ENCODE results near the gene GLI2.

GLI2 gene

DNA sequence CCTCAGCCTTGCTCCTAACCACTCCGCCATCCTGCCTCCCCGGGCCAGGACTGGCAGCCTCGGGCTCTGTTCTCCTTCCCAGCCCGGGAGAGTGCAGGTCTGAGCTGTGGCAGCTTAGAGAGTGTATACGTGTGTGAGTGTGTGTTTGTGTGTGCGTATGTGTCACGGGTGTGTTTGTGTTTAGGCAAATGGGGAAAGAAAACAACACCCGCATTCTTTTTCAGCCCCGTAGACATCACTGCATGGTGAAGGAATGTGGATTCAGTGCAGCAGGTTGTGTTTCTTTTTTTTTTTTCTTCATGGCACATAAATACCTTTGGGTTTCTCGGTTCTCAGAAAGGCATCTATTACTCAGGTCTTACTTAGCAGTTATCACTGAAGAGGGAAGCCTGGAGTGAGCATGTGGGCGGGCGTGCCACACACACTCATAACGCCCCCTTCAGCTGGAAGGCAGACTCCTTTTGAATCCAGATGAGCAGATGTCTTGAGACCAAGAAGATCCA is 44.2 kb downstream of the GLI2 start:
- in situ Hi-C loops (cut with MboI; ENCODE audit: low pct_unique_long_range_greater_than_20kb, low sequenced_read_pairs, unreplicated experiment): no loop called here
- TF ChIP-seq, protein P1, sequence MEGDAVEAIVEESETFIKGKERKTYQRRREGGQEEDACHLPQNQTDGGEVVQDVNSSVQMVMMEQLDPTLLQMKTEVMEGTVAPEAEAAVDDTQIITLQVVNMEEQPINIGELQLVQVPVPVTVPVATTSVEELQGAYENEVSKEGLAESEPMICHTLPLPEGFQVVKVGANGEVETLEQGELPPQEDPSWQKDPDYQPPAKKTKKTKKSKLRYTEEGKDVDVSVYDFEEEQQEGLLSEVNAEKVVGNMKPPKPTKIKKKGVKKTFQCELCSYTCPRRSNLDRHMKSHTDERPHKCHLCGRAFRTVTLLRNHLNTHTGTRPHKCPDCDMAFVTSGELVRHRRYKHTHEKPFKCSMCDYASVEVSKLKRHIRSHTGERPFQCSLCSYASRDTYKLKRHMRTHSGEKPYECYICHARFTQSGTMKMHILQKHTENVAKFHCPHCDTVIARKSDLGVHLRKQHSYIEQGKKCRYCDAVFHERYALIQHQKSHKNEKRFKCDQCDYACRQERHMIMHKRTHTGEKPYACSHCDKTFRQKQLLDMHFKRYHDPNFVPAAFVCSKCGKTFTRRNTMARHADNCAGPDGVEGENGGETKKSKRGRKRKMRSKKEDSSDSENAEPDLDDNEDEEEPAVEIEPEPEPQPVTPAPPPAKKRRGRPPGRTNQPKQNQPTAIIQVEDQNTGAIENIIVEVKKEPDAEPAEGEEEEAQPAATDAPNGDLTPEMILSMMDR (IDR thresholded peaks at IDR 0.05; ENCODE audit: extremely low read depth, insufficient read depth, missing control alignments): no peak
- no peak for DNase-seq (ENCODE audit: low spot score)

DNA sequence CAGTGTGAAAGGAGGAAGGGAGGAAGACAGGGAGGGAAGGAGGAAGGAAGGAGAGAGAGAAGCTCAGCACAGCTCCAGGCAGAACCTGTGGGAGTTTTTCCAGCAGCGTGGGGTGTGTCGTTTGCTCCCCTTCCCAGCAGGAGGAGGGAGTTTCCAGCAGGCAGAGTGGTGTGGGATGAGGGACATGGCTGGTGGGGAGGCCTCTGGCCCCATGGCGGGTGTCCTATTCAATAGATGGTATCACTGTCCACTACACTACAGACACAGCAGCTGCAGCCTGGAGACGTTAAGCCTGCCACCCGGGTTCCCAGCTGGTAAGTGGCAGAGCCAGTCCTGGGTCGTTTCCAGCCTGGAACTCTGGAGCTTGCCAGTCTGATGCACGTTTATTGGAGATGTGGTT is 44.7 kb downstream of the GLI2 start:
- TF ChIP-seq, protein P1 (IDR thresholded peaks at IDR 0.05; ENCODE audit: extremely low read depth, insufficient read depth, missing control alignments): no peak
- no peak for DNase-seq (ENCODE audit: low spot score)
- in situ Hi-C loops (cut with MboI; ENCODE audit: low pct_unique_long_range_greater_than_20kb, low sequenced_read_pairs, unreplicated experiment): no loop called here

DNA sequence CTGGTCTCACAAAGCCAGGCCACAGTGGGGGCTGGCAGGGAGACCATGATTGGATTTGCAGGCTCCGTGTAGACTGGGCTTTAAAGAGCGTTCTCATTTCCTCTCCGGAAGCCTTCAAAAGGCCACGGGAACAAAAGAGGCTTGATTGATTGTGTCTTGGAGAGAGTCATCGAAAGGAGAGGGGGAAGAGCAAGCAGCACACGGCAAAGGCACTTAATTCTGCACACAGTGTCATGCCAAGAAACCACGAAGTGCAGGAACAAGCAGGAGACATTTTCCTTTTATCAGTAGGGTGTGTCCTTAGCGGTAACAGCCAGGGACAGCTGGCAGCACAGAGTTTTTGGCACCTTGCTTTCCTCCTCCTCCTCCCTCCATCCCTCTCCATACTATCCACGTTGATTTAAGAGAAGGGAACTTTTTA is 47.7 kb downstream of the GLI2 start:
- in situ Hi-C loops (cut with MboI; ENCODE audit: low pct_unique_long_range_greater_than_20kb, low sequenced_read_pairs, unreplicated experiment): no loop called here
- TF ChIP-seq, protein P1 (IDR thresholded peaks at IDR 0.05; ENCODE audit: extremely low read depth, insufficient read depth, missing control alignments): no peak
- no peak for DNase-seq (ENCODE audit: low spot score)

DNA sequence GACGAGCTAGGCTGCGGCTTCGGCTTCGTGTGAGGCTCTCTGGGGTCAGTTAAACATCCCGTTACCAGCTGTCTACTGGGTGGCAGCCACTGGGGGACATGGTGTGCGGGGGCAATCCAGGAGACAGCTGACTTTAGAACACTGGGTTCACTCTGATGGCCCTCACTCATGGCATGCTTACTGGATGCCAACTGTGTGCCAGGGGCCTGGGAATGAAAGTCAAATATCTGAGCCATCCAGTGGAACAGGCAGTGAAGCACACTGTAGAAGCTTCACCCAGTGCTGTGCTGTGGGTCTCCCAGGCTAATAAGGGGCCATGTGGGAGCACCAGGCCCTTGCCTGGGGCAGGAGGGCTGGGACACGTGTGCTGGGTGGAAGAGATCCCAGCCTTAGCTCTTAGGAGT is 48.3 kb downstream of the GLI2 start:
- TF ChIP-seq, protein P1 (IDR thresholded peaks at IDR 0.05; ENCODE audit: extremely low read depth, insufficient read depth, missing control alignments): no peak
- no peak for DNase-seq (ENCODE audit: low spot score)
- in situ Hi-C loops (cut with MboI; ENCODE audit: low pct_unique_long_range_greater_than_20kb, low sequenced_read_pairs, unreplicated experiment): no loop called here
